ENCODE measurements around the gene PAK1.

Gene PAK1

GRCh38 chr11:77377734-77378133 lies 96.2 kb downstream of the PAK1 start:
- ChIA-PET POLR2A (no interaction called here), CTCF (no interaction called here)
- DNase-seq (ENCODE audit: extremely low spot score), result no peak
- TF ChIP-seq TARDBP (IDR thresholded peaks at IDR 0.05) (no peak), CTBP1 (IDR thresholded peaks at IDR 0.05; ENCODE audit: borderline replicate concordance) (no peak), BHLHE40 (IDR thresholded peaks at IDR 0.05; ENCODE audit: borderline replicate concordance) (no peak), L3MBTL2 (conservative IDR thresholded peaks at IDR 0.05) (no peak), FOXA1 (IDR thresholded peaks at IDR 0.05) (no peak), HDGF (IDR thresholded peaks at IDR 0.05; ENCODE audit: borderline replicate concordance) (no peak), ARNT (IDR thresholded peaks at IDR 0.05) (no peak), ZNF384 (IDR thresholded peaks at IDR 0.05) (no peak), SP1 (IDR thresholded peaks at IDR 0.05) (no peak), PKNOX1 (IDR thresholded peaks at IDR 0.05) (no peak), SUZ12 (IDR thresholded peaks at IDR 0.05) (no peak), LEF1 (IDR thresholded peaks at IDR 0.05; ENCODE audit: borderline replicate concordance) (no peak), FOXM1 (IDR thresholded peaks at IDR 0.05; ENCODE audit: borderline replicate concordance) (no peak), NFRKB (IDR thresholded peaks at IDR 0.05) (no peak), ELF4 (IDR thresholded peaks at IDR 0.05) (no peak), FOXK2 (IDR thresholded peaks at IDR 0.05) (no peak)

GRCh38 chr11:77375107-77375506 lies 98.8 kb downstream of the PAK1 start:
- TF ChIP-seq SUZ12 (IDR thresholded peaks at IDR 0.05) (no peak), FOXM1 (IDR thresholded peaks at IDR 0.05; ENCODE audit: borderline replicate concordance) (no peak), LEF1 (IDR thresholded peaks at IDR 0.05; ENCODE audit: borderline replicate concordance) (no peak), FOXK2 (IDR thresholded peaks at IDR 0.05) (no peak), PKNOX1 (IDR thresholded peaks at IDR 0.05) (no peak)
- POLR2A ChIA-PET, result no interaction called here
- CTCF ChIA-PET, result no interaction called here

GRCh38 chr11:77374611-77375031 lies 99.3 kb downstream of the PAK1 start:
- ChIA-PET POLR2A (no interaction called here), CTCF (no interaction called here)
- TF ChIP-seq ELF4 (IDR thresholded peaks at IDR 0.05) (no peak), LEF1 (IDR thresholded peaks at IDR 0.05; ENCODE audit: borderline replicate concordance) (no peak), PKNOX1 (IDR thresholded peaks at IDR 0.05) (no peak), NFRKB (IDR thresholded peaks at IDR 0.05) (no peak), FOXA1 (IDR thresholded peaks at IDR 0.05) (no peak), SUZ12 (IDR thresholded peaks at IDR 0.05) (no peak), TARDBP (IDR thresholded peaks at IDR 0.05) (no peak), ZNF384 (IDR thresholded peaks at IDR 0.05) (no peak), ARNT (IDR thresholded peaks at IDR 0.05) (no peak), FOXM1 (IDR thresholded peaks at IDR 0.05; ENCODE audit: borderline replicate concordance) (no peak), HDGF (IDR thresholded peaks at IDR 0.05; ENCODE audit: borderline replicate concordance) (no peak)
- no peak for DNase-seq (ENCODE audit: extremely low spot score)

More at GRCh38 chr11:77375107-77375506, 98.8 kb downstream of the PAK1 start:
- no peak for DNase-seq (ENCODE audit: extremely low spot score)

GRCh38 chr11:77374108-77374507 lies 99.8 kb downstream of the PAK1 start:
- ChIA-PET POLR2A (no interaction called here), CTCF (no interaction called here)
- TF ChIP-seq ARNT (IDR thresholded peaks at IDR 0.05) (no peak), SUZ12 (IDR thresholded peaks at IDR 0.05) (no peak), BHLHE40 (IDR thresholded peaks at IDR 0.05; ENCODE audit: borderline replicate concordance) (no peak), FOXM1 (IDR thresholded peaks at IDR 0.05; ENCODE audit: borderline replicate concordance) (no peak), NFRKB (IDR thresholded peaks at IDR 0.05) (no peak), ZNF384 (IDR thresholded peaks at IDR 0.05) (no peak), L3MBTL2 (conservative IDR thresholded peaks at IDR 0.05) (no peak), CTBP1 (IDR thresholded peaks at IDR 0.05; ENCODE audit: borderline replicate concordance) (no peak), LEF1 (IDR thresholded peaks at IDR 0.05; ENCODE audit: borderline replicate concordance) (no peak), FOXK2 (IDR thresholded peaks at IDR 0.05) (no peak), HDGF (IDR thresholded peaks at IDR 0.05; ENCODE audit: borderline replicate concordance) (no peak), FOXA1 (IDR thresholded peaks at IDR 0.05) (no peak), PKNOX1 (IDR thresholded peaks at IDR 0.05) (no peak), TARDBP (IDR thresholded peaks at IDR 0.05) (no peak), SP1 (IDR thresholded peaks at IDR 0.05) (no peak), ELF4 (IDR thresholded peaks at IDR 0.05) (no peak)
- DNase-seq (ENCODE audit: extremely low spot score), result no peak

- ChIA-PET POLR2A (no interaction called here), CTCF (no interaction called here)
- TF ChIP-seq FOXA1 (IDR thresholded peaks at IDR 0.05) (no peak), FOXK2 (IDR thresholded peaks at IDR 0.05) (no peak), TARDBP (IDR thresholded peaks at IDR 0.05) (no peak), PKNOX1 (IDR thresholded peaks at IDR 0.05) (no peak)
- DNase-seq (ENCODE audit: extremely low spot score), result no peak
Measured at GRCh38 chr11:77372726-77373125, 101.2 kb downstream of the PAK1 start.

GRCh38 chr11:77371646-77372045 lies 102.2 kb downstream of the PAK1 start:
- POLR2A ChIA-PET, result no interaction called here
- TF ChIP-seq FOXA1 (IDR thresholded peaks at IDR 0.05), result no peak
- TF ChIP-seq FOXK2 (IDR thresholded peaks at IDR 0.05), result no peak
- no peak for TF ChIP-seq SP1 (IDR thresholded peaks at IDR 0.05)
- TF ChIP-seq HDGF (IDR thresholded peaks at IDR 0.05; ENCODE audit: borderline replicate concordance), result no peak
- TF ChIP-seq NFRKB (IDR thresholded peaks at IDR 0.05), result no peak
- TF ChIP-seq TARDBP (IDR thresholded peaks at IDR 0.05), result no peak
- TF ChIP-seq SUZ12 (IDR thresholded peaks at IDR 0.05), result no peak
- TF ChIP-seq CTBP1 (IDR thresholded peaks at IDR 0.05; ENCODE audit: borderline replicate concordance), result no peak
- TF ChIP-seq ARNT (IDR thresholded peaks at IDR 0.05), result no peak
- TF ChIP-seq ELF4 (IDR thresholded peaks at IDR 0.05), result no peak
- TF ChIP-seq L3MBTL2 (conservative IDR thresholded peaks at IDR 0.05), result no peak
- no peak for TF ChIP-seq FOXM1 (IDR thresholded peaks at IDR 0.05; ENCODE audit: borderline replicate concordance)
- no peak for TF ChIP-seq ZNF384 (IDR thresholded peaks at IDR 0.05)
- no peak for TF ChIP-seq PKNOX1 (IDR thresholded peaks at IDR 0.05)
- TF ChIP-seq BHLHE40 (IDR thresholded peaks at IDR 0.05; ENCODE audit: borderline replicate concordance), result no peak
- CTCF ChIA-PET, result interaction anchor here (0.7 kb wide), 1 partner anchor 10 kb away, joined by 3 read pairs; no protein-coding TSS in a partner anchor
- no peak for DNase-seq (ENCODE audit: extremely low spot score)

Data from HEK293T (cell line).